ENCODE measurements around the gene LRRC27. TPM values are rescaled to one million over a fixed set of nuclear protein-coding genes. Genes with fewer than 3 reads are reported as not detected.
"Not testable (repeated sequence)": the region's sequence is repeated elsewhere in the genome, so short reads cannot be mapped to it uniquely, and the experiment has no call there.

Gene LRRC27
- total RNA-seq, 1 donor from 2014 or later = 3.4 TPM

DNA sequence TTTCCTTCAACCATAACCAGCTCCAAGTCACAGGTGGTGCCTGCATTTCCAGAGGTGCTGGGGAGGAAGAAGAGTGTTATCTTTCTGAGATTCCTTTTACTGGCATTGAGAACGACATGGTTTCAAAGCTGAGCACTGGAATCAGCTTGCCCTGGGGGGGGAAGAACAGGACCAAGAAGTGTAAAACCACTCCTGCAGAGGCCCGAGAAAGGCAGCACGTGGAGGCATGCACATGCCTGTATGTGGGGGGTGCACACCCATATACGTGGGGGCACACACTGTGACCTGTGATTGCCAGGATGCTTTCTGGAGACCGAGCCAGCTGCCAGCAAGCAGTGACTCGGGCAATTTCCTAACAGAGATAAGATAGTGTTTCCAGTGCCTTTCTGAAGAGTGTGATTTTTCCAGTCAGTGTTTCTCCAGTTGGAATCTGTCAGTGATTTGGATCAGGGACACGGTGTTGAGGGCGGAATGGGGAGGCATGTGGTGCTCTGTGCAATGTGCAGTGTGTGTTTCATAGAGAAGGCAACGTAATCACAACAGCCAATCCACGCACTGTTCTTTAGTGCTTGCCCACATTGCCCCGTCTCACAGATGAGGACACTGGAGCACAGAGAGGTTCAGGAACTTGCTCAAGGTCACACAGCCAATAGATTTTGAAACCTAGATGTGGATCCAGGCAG lies 4.2 kb downstream of the LRRC27 start:
- no peak for ATAC-seq
- DNase-seq (ENCODE audit: low spot score) = no peak

DNA sequence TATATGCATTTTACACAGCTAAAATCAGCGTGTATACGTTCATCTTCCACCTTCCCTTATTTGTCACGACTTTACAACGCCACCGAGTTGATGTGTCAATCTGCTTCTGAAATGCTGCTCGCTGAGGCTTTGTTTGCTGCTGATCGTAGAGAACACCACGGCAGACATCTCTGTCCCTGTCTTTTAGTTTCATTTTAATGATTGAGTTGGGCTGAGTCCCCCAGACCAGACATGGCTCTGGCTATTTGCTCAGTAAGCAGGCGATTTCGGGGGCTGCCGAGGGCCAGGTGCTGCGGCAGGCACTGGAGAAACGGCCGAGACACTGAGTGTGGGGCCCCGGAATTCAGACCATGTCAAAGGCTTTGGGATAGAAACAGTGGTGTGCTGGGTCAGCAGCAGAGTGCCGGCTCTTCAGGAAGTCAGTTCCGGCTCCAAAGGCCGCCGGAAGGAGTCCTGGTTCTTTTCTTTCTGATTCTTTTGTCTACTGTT lies 5.0 kb downstream of the LRRC27 start:
- peak; percentile 66 for ATAC-seq

DNA sequence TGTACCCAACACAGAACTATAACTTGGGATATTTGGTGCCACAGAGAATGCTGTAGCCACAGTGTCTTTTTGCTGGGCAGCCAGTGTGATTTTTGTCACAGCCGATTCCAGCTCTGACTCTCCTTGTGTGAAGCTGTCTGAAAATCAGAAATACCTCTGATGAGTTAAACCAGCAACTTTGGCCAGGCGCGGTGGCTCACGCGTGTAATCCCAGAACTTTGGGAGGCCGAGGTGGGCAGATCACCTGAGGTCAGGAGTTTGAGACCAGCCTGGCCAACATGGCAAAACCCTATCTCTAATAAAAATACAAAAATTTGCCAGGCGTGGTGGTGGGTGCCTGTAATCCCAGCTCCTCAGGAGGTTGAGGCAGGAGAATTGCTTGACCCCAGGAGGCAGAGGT lies 5.9 kb downstream of the LRRC27 start:
- not testable (repeated sequence) for ATAC-seq

More for the DNA sequence above, 5.0 kb downstream of the LRRC27 start:
- DNase-seq (ENCODE audit: low spot score) = no peak

DNA sequence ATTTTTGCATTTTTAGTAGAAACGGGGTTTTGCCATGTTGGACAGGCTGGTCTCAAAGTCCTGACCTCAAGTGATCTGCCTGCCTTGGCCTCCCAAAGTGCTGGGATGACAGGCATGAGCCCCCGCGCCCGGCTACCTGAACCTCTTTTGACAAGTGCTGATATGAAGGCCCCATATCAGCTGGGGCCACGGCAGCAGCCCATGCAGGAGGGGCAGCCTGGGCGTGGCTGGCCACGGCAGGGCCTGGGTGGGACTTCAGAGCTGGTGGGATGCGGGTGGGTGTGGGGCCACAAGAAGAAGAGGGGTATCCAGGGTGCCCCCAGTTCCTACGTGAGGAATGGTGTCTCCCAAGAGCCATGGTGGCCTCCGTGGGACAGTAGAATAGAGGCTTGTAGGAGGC lies 6.9 kb downstream of the LRRC27 start:
- DNase-seq (ENCODE audit: low spot score) (no peak), ATAC-seq (no peak)

More for the DNA sequence above, 5.9 kb downstream of the LRRC27 start:
- DNase-seq (ENCODE audit: low spot score) = not testable (repeated sequence)

DNA sequence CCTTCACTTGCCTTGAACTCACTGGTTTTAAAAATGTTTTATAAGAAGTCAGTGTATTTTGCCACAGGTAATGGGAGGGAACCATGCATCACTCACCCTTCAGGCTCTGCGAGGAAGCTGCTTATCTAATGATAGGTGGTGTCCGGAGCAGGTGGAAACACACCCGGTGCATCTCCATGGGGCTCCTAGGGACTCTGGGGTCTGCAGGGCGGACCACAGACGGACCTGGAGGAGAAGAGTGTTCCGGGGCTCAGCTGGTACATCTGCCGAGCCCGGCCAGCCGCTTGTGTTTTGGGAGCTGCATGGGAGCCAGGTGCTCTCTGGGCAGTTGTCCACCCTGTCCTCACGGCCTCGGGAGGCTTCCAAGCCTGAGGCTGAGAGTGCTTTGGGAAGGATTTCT lies 7.3 kb downstream of the LRRC27 start:
- ATAC-seq (no peak), DNase-seq (ENCODE audit: low spot score) (no peak)

DNA sequence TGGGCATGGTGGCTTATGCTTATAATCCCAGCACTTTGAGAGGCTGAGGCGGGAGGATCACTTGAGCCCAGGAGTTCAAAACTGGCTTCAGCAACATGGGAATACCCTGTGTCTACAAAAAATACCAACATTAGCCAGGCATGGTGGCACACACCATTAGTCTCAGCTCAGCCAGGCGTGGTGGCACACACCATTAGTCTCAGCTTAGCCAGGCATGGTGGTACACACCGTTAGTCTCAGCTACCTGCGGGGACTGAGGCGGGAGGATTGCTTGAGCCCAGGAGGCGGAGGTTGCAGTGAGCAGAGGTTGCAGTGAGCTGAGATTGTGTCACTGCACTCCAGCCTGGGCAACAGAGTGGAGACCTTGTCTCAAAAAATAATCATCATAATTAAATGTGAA lies 9.0 kb downstream of the LRRC27 start:
- ATAC-seq = no peak
- DNase-seq (ENCODE audit: low spot score) = no peak

DNA sequence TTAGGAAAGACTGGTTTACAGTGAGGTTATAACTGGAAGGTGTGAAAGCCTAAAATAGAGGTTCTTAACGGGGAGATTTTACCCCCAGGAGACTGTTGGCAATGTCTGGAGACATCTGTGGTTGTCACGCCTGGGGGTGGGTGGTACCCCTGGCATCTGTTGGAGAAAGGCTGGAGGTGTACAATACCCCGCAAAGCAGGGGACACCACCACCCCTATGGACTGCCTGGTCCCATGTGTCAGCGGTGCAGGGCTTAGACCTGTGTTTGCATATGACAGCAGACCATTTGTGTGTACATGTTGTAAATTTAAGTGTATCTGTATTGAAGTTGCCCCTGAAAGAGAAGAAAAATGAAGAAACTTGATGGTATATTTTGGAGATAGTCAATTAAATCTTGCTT lies 9.8 kb downstream of the LRRC27 start:
- no peak for DNase-seq (ENCODE audit: low spot score)
- ATAC-seq = no peak

DNA sequence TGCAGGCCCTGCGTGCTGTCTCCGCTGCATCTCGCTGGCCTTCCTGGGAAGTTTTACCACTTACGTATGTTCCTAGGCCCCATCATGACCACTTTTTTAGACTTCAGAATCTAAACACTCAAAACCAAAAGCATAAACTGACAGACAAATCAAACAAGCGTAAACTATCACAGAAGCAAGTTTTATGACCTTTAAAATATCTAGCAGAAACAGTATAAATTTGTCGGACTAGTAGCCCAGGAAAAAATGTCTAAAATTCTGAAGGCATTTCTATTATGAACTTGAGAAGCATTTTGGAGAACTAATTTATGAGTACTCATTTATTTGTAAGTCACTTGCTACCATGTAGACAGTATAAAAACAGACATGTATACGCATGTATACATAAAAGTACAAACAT lies 10.6 kb downstream of the LRRC27 start:
- ATAC-seq (no peak), DNase-seq (ENCODE audit: low spot score) (no peak)

DNA sequence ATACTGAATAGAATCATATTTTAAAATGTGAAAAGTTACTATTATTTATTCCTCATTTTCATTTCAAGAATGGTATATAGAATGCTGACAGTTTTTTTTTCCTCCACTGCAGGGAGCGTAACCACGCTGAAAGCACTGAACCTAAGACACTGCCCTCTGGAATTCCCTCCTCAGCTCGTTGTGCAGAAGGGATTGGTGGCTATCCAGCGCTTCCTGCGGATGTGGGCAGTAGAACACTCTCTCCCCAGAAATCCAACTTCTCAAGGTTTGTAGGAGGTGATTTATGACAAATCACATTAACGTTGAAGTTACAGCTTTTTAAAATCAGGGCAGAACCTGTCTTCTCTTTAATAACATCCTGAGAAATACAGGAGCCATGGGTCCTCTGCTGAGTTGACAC lies 12.4 kb downstream of the LRRC27 start:
- DNase-seq (ENCODE audit: low spot score) = no peak
- no peak for ATAC-seq

DNA sequence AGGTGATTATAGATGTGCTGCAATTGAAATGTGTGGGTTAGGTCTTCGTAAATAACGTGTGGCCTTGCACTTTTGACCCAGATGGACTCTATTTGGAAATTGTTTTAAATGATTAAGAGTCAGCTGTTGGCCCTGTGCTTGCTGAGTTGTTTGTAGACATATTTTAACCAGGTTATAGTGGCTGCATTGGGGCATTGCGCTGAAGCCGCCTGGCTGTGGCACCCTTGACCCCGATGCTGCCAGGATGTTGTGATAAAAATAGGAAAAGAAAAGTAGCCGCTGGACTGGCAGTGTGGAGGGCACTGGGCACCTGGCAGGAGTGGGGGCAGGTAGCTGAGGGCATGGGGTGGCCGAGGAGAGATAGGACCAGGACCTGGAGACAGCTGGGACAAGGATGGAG lies 13.4 kb downstream of the LRRC27 start:
- no peak for DNase-seq (ENCODE audit: low spot score)

DNA sequence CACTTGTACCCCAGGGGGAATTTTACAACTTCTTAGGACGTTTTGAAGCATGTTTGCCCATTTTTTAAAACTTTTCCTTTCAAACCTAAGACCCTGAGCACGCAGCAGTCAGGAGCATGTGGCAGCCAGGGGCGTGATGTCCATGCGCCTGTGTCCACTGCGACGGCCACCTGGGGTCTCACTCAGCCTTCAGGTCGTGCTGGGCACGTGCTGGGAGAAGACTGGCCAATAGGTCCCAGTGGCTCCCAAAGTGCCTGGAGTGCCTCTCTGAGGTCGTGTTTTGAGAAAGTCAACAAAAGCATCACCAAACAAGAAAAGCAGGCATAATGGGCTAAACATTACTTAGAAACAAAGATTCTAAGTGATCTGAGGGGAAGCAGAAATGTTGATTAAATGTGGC lies 14.8 kb downstream of the LRRC27 start:
- ATAC-seq (no peak), DNase-seq (ENCODE audit: low spot score) (no peak)

More for the DNA sequence above, 13.4 kb downstream of the LRRC27 start:
- ATAC-seq = peak; percentile 60

DNA sequence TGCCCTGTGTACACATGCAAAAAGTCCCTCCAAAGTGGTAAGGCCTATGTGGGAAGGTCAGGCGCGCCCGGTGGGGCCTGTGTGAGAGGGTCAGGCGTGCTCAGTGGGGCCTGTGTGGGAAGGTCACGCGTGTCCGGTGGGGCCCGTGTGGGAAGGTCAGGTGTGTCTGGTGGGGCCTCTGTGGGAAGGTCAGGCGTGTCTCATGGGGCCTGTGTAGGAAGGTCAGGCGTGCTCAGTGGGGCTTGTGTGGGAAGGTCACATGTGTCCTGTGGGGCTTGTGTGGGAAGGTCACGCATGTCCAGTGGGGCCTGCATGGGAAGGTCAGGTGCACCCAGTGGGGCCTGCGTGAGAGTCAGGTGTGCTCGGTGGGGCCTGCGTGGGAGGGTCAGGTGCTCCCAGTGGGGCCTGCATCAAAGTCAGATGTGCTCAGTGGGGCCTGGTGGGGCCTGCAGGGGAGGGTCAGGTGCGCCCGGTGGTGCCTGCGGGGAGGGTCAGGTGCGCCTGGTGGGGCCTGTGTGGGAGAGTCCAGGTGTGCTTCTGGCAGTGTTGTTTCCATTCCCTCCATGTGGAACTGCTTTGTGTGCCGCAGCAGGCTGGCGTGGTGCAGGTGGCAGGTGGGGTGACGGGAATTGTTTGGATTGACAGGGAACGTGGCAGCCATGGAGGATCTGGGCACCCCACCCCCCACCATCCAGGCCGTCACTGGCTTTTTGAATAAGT lies 15.4 kb downstream of the LRRC27 start:
- no peak for DNase-seq (ENCODE audit: low spot score)
- ATAC-seq = no peak

DNA sequence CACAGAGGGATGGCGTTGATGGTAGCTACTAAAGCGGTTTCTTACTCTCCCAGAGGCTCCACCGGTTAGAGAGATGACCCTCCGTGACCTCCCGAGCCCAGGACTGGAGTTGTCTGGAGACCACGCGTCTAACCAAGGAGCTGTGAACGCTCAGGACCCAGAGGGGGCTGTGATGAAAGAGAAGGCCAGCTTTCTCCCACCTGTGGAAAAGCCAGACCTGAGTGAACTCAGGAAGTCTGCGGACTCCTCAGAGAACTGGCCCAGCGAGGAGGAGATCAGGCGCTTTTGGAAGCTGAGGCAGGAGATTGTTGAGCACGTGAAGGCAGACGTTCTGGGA lies 15.9 kb downstream of the LRRC27 start:
- ATAC-seq (no peak), DNase-seq (ENCODE audit: low spot score) (no peak)

DNA sequence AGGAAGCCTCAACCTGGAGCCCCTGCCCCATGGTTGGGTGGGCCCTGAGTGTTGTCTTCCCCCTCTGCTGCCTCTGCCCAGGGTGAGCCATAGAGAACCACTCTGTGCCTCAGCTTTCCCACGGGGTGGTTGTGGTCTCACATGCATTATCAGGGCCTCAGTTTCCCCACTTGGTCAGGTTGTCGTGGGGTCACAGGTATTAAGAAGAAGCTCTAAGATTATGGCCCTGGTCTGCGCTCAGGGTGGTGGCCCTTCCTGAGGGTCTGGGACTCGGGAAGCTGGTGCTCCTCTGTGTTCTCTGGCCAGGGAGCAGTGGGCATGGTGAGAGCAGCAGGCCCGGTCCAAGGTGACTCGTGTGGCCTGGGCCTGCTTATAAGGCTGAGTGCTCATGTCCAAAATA lies 17.8 kb downstream of the LRRC27 start:
- DNase-seq (ENCODE audit: low spot score) (no peak), ATAC-seq (no peak)

DNA sequence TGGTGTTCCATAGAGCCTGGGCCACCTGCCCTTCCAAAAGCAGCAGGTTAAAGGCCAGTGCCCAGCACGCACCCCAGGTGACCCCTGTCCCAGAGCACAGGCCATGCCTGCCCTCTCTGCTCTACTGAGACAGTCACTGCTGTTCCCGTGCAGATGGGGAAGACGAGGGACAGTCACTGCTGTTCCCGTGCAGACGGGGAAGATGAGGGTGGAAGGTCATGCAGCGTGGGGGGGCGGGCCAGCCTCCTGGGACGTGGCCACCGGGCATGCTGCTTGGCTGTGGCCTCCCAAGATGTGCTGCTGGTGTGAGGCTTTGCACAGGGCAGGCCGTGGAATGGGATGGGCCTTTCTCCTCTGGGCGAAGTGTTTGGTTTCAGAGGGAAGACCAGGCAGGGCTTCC lies 18.4 kb downstream of the LRRC27 start:
- ATAC-seq = no peak
- DNase-seq (ENCODE audit: low spot score) = no peak

DNA sequence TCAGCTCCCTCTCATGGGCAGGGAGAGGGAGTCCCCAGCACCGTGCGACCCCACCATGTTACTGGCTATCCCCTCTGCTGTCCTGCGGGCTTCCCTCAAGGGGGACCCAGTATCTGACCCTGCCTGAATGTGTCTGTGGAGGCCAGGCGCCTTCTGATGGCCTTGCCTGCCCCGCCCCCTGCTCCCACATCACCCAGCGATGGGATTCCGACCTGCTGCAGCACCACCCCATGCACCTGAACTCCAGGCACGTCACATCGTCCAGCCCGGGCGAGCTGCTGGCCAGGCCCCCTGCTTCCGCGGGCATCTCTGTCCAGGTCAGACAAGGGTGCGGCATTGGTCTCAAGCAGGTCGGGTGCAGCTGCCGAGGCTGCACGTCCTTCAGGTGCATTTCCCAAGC lies 19.0 kb downstream of the LRRC27 start:
- DNase-seq (ENCODE audit: low spot score) = no peak
- ATAC-seq = no peak

DNA sequence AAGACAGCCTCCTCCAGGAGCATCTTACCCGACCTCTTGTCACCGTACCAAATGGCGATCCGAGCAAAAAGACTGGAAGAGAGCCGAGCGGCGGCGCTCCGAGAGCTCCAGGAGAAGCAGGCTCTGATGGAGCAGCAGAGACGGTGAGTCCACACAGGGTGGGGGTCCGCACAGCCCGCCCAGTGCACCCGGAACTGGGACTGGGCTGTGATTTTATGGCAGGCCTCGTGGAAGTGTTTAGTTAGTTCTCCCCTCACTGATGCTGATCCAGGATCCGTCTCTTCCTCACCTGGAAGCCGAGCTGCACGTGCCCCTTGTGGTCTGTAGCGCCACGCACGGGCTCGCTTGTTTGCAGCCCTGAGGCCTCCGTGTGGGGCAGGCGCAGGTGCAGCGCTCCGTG lies 19.6 kb downstream of the LRRC27 start:
- DNase-seq (ENCODE audit: low spot score) = no peak

DNA sequence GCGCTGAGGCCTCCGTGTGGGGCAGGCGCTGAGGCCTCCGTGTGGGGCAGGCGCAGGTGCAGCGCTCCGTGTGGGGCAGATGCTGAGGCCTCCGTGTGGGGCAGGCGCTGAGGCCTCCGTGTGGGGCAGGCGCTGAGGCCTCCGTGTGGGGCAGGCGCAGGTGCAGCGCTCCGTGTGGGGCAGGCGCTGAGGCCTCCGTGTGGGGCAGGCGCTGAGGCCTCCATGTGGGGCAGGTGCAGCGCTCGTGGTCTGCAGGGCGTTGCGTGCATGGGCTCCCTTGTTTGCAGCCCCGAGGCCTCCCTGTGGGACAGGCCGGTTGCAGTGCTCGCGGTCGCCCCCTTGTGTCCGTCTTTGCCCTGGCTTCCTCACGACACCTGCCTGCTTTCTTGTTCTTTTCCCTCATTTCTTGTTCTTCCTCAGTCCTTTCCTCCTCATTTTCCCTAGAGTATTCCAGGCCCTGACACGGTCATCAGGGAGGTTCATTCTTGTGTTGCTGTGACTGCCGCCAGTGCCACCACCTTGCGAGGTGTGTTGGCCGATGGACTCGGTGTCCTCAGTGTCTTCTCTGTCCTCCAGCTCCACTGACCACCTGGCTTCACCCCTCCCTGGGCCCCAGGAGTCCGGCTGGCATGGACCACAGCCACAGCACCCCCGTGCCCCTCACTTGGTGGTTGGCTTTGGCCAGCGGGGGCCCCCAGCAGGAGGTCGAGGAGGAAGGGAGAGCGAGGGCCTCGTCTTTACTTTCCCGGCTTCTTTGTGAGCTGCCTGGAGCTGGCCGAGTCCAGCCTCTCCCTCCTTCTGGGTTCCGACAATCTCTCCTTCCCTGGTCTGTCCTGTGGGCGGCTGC lies 20.7 kb downstream of the LRRC27 start:
- DNase-seq (ENCODE audit: low spot score) = peak; percentile 71
- peak; percentile 86 for ATAC-seq

More for the DNA sequence above, 19.6 kb downstream of the LRRC27 start:
- ATAC-seq = no peak

DNA sequence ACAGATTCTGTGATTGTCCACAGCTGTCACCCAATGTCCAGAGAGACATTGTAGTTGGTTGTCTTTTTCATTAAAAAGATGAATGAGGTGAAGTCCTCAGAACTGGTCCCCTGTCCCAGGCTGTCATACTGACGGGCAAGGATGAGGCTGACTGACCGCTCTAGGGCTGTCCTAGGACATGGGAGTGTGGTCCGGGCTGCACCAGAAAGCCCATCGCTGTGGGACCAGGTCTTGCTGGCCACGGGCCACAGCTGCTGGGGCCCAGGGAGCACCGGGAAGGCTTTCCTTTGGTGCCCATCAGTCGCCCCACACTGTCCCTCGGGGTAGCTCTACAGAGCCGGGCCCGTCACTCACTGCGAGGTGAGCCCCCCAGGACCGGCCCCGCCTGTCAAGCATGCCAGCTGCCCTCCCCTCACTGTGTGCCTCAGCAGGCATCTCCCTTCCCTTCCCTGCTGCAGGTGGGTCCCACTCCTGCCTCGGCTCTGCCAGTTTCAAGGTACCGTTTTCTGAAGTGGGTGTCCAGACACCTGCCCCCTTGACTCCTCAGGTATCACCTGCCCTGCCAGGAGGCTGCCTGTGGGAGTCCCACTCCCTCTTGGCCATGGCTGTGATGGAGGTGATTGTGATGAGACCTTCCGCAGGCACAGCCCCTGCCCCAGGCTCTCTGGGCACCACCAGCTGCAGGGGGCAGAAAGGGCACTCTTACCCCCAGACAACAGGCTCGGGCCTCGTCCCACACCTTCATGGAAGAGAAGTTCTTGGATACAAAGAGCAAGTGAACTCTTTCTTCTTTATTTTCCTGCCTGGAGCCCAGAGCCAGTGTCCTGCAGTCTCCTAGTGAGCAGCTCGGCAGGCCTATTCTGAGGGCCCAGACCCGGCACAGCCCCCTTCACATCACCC lies 21.7 kb downstream of the LRRC27 start:
- DNase-seq (ENCODE audit: low spot score) = no peak
- ATAC-seq = no peak

DNA sequence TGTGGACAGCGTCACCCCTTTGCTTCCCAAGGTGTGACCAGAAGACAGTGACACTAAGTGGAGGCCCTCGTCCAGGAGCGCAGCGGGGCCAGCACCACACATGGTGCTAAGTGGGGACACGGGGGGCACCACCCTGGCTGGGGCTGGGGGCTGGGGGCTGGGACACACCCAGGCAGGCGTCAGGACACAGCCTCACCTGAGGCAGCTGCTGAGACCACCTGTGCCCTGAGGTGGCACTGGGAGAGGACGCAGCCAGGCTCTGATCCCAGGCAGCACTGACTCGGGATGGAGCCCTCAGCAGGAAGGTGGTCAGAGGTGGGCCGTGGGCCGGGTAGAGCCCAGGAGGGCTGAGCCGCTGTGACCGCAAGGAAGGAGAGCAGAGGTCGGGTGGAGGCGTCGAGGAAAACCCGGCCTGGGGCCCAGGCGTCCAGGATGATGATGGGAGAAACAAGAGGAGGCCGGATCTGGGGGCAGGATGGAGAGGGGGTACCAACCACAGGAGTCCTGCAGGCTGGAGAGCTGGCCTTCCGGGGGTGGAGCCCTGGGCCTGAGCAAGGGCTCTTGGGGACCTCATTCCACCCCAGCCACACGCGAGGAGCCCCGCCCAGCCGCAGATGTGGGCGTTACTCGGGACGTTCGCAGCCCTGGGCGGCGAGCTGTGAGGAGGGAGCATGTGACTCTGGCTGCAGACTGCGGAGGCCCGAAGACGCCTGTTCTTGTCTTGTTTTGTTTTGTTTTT lies 22.5 kb downstream of the LRRC27 start:
- DNase-seq (ENCODE audit: low spot score) (no peak), ATAC-seq (no peak)
